Measurements from ENCODE around the gene TNFSF12.
A peak's percentile ranks its signal among the peaks of the same experiment; 100 is the strongest.

Gene TNFSF12

DNA sequence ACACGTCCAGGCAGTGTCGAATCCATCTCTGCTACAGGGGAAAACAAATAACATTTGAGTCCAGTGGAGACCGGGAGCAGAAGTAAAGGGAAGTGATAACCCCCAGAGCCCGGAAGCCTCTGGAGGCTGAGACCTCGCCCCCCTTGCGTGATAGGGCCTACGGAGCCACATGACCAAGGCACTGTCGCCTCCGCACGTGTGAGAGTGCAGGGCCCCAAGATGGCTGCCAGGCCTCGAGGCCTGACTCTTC lies 23.4 kb downstream of the TNFSF12 start:
- no peak for DNase-seq

DNA sequence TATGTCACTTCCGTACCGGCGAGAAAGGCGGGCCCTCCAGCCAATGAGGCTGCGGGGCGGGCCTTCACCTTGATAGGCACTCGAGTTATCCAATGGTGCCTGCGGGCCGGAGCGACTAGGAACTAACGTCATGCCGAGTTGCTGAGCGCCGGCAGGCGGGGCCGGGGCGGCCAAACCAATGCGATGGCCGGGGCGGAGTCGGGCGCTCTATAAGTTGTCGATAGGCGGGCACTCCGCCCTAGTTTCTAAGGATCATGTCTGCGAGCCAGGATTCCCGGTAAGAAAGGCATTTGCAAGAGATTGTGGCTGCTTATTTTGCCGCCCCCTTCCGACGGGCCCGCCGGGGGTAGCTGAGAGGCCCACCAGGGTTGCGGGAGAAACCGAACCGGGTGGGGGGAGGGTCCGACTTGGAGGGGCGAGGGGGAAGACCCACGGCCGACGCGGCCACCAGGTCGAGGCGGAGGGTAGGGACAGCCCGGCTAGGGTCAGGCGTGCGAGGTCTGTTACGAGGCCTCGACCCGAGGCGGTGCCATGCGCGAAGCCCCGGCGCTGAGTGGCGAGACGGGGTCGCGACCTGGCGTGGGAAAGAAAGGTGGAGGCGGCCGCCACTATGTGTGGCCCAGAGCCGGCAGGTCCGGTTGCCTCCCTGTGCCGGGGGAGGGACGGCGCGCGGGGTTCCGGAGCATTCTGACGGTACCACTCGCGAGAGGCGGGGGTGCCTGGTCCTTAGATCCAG lies 23.9 kb downstream of the TNFSF12 start:
- peak; percentile 99 for DNase-seq

GRCh38 chr17:7573324-7574080 lies 24.6 kb downstream of the TNFSF12 start:
- DNase-seq: peak; percentile 90

GRCh38 chr17:7574176-7574953 lies 25.5 kb downstream of the TNFSF12 start:
- DNase-seq: no peak

DNA sequence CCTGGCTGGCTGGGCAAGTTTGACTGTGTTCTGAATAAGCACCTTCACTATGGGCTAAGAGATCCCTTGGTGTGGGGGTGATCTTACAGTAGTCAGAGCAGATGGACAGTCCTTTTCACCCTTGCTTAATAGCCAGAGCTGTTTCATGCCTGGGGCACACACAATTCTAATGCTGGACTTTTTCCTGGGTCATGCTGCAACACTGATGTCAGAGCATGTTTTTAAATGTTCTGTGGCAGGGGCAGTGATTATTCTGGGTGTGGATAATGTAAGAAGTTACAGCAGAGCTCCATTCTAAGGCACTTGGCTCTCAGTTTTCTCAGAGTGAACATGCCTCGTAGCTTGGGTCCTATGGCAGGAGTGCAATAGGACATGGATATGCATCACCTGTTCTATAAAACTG lies 26.6 kb downstream of the TNFSF12 start:
- DNase-seq: no peak

DNA sequence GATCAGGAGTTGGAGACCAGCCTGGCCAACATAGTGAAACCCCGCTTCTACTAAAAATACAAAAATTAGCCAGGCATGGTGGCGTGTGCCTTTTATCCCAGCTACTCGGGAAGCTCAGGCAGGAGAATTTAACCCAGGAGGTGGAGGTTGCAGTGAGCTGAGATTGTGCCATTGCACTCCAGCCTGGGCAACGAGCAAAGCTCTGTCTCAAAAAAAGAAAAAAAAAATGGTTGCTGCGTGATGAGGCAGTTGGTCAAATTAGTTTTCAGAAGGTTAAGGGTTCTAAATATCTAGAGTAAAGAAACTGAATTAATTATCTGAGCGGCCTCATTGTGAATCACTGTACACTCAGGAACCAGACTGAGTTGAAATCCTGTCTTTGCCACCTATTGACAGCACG lies 27.1 kb downstream of the TNFSF12 start:
- DNase-seq: no peak

GRCh38 chr17:7576432-7576937 lies 27.6 kb downstream of the TNFSF12 start:
- DNase-seq: no peak

DNA sequence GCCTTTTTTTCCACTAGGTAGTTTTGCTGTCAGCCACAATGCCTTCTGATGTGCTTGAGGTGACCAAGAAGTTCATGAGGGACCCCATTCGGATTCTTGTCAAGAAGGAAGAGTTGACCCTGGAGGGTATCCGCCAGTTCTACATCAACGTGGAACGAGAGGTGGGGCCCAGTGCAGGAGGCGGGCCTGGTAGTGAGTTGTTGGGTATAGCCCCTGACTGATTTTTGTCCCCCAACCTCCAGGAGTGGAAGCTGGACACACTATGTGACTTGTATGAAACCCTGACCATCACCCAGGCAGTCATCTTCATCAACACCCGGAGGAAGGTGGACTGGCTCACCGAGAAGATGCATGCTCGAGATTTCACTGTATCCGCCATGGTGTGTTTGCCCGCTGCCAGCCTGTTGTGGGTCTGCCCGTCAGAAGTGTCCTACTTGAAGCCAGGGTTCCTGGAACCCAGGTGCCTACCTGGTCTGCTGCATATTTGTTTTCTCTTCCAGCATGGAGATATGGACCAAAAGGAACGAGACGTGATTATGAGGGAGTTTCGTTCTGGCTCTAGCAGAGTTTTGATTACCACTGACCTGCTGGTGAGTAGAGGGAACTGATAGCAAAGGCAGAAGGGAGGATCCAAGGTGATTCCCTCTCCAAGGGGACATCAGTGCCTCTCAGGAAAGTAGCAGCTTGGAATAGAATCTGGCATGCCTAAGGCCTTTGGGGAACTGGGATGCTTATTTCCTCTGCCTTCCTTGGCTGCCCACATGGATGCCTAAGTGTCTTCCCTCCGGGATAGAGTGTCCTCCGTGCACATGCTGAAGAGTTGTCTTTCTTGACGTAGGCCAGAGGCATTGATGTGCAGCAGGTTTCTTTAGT lies 28.7 kb downstream of the TNFSF12 start:
- DNase-seq: no peak

DNA sequence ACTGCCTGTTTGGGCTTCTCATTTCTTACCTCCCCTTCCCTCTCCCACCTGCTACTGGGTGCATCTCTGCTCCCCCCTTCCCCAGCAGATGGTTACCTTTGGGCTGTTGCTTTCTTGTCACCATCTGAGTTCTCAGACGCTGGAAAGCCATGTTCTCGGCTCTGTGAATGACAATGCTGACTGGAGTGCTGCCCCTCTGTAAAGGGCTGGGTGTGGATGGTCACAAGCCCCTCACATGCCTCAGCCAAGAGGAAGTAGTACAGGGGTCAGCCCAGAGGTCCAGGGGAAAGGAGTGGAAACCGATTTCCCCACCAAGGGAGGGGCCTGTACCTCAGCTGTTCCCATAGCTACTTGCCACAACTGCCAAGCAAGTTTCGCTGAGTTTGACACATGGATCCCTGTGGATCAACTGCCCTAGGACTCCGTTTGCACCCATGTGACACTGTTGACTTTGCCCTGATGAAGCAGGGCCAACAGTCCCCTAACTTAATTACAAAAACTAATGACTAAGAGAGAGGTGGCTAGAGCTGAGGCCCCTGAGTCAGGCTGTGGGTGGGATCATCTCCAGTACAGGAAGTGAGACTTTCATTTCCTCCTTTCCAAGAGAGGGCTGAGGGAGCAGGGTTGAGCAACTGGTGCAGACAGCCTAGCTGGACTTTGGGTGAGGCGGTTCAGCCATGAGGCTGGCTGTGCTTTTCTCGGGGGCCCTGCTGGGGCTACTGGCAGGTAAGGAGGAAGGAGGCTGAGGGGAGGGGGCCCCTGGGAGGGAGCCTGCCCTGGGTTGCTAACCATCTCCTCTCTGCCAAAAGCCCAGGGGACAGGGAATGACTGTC lies 30.4 kb downstream of the TNFSF12 start, which contains the start of gene CD68:
Gene CD68 (plus strand): TSS at position 638 of the 833 bp plus-strand sequence. CDS start 40 bp downstream, at position 678.
- peak; percentile 69 for DNase-seq

GRCh38 chr17:7579834-7580603 lies 31.2 kb downstream of the TNFSF12 start:
- DNase-seq: no peak

GRCh38 chr17:7580604-7581575 lies 32.0 kb downstream of the TNFSF12 start:
- no peak for DNase-seq

- no peak for DNase-seq
Observed at GRCh38 chr17:7582396-7583252, 33.8 kb downstream of the TNFSF12 start.

DNA sequence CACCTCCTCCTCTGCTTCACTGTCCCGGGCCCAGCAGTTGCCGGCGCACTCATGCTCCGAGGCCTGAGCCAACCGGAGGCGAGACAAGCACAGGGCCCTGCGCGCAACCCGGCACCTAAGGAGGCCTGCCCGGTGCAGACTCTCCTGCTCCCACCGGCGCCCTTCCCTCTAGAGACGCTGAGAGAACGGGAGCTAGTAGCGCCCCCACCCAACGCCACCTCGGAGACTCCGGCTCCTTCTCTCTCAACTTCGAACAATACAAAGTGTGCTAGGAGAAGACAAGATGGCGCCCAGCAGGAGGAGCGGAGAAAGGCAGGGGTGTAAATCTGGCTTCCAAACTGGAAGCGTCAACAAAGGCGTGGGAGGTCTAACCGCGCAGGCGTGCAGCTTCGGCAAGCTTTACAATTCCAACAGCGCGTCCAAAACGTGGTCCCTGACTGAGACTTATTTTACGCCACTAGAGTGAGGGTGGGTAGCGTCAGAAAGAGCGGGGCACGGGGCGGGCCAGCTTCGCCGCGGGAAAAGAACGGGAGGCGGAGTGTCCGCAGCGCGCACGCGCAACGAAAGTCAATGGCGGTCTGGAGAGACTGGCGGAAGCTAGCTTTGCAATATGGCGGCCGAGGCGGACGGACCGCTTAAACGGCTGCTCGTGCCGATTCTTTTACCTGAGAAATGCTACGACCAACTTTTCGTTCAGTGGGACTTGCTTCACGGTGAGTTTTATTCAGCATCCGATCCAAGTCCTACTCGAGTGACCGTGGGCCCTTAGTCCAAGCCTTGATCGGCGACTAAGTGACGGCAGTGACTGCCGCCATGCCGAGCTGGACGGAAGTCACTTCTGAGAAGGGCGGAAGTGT lies 34.6 kb downstream of the TNFSF12 start, which contains the start of gene MPDU1:
Gene MPDU1 (plus strand): TSS at position 600 of the 857 bp plus-strand sequence. CDS start 11 bp downstream, at position 611.
- peak; percentile 93 for DNase-seq

- DNase-seq: no peak
Observed at GRCh38 chr17:7586673-7587419, 38.0 kb downstream of the TNFSF12 start.

DNA sequence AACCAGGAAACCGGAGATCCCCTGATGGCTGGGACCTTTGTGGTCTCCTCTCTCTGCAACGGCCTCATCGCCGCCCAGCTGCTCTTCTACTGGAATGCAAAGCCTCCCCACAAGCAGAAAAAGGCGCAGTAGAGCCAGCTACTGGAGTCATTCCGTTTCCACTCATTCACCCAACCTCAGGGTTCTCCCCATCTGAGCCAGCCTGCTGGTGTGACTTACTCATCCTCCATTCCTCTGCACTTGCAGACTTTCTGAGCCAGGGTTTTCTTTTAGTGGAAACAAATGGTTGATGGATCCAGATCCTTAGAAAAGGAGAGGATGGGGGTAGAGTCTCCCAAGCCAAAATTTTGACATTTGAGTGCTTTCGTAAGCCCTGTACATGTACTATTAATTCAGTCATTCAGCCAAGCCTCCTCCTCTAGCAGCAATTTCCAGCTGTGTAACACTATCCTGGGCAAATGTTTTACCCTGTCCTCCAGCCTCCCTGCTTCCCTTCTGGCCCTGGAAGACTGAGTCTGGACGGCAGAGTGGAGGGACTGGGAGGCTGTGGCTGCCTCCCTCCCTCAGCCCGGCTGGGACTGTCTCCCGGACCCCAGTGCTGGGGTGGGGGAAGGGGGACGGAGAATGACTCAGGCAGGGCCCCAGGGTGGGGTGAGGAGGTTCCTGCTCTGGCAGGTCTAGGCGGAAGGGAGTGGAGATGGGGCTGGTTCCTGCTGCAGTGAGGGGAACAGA lies 38.7 kb downstream of the TNFSF12 start:
- DNase-seq: no peak
